ENCODE measurements around the gene VARS1. TPM values are rescaled to one million over a fixed set of nuclear protein-coding genes. Genes with fewer than 3 reads are reported as not detected.
"Not testable (repeated sequence)": the region's sequence is repeated elsewhere in the genome, so short reads cannot be mapped to it uniquely, and the experiment has no call there.

Gene VARS1
- total RNA-seq (2014; rRNA removed; shearing (Covaris generic)) (47.6 and 66.4 TPM in 2 replicates), polyA plus RNA-seq (2016; fragmentation: Nextera tagmentation; extraction: Ambion mirVana) (39.1 and 39.8 TPM in 2 replicates)

DNA sequence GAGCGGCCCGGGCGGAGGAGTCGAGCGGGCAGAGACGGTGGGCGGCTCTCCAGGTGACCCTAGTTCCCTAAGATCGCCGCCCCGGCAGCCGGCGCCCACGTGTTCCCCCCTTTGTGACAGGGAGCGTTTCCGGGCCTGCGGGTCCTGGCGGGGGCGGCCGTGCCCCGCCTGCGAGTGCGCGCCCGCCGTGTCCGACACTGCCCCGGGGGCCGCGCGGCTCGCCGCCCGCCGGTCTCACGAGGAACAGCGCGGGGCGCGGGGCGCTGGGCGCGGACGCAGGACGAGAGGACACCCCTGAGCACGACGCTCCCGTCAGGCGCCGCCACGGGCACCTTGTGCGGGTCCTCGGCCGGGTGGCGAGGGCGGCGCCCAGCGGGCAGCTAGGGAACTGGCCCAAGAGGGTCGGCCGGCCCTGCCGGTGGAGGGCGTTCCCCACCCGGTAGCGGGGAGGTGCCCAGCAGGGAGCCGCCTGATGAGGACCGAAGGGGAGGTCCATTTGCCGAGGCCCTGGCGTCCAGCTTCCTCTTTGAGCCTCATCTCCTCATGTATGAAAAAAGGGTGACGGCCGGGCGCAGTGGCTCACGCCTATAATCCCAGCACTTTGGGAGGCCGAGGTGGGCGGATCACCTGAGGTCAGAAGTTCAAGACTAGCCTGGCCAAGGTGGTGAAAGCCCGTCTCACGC is at the start of gene VARS1:
VARS1 (minus strand) TSS at position 137 of the 683 bp plus-strand sequence. CDS start 535 bp downstream, outside the sequence.
- H3K4me1 ChIP-seq (ENCODE audit: insufficient read depth), result peaks cover 6% of the 10 kb centered on the region; the same call in 1 of the 2 replicates
- no peaks in the 10 kb centered on the region for H3K27me3 ChIP-seq (replicated peaks; ENCODE audit: insufficient read depth)
- peak within 1 kb of the TSS; percentile 85 for H3K27ac ChIP-seq
- H4K20me1 ChIP-seq (ENCODE audit: insufficient read depth), result no peaks in the 10 kb centered on the region
- TF ChIP-seq EZH2phosphoT487 (IDR thresholded peaks at IDR 0.05; ENCODE audit: insufficient read depth, low read depth), result no peak
- no peak for TF ChIP-seq EZH2 (IDR thresholded peaks at IDR 0.05; ENCODE audit: insufficient read depth, poor library complexity, severe bottlenecking)
- H3K9me3 ChIP-seq (ENCODE audit: low read depth), result no peaks in the 10 kb centered on the region
- H3K9ac ChIP-seq, result peak within 1 kb of the TSS; percentile 93
- H3K9me2 ChIP-seq (ENCODE audit: insufficient read depth), result no peaks in the 10 kb centered on the region
- peaks cover 2% of the 10 kb centered on the region; the same call in 1 of the 2 replicates for H3K36me3 ChIP-seq (ENCODE audit: low read depth)
- peak within 1 kb of the TSS; percentile 92 for H2AFZ ChIP-seq
- peak within 1 kb of the TSS; percentile 94 for H3K4me3 ChIP-seq
- WGBS, 2 experiments (ENCODE audit: low coverage in 1 of 2, low lambda C conversion rate in 2 of 2, missing lambda C conversion rate in 2 of 2), result 1 to 2% methylated on average over 46 to 56 of the region's 75 CpGs
- peak within 1 kb of the TSS; percentile 89 for H3K4me2 ChIP-seq (ENCODE audit: unreplicated experiment)
- in situ Hi-C loops (cut with MboI), result no loop called here
- peak; percentile 95 for DNase-seq
- peaks cover 23% of the 10 kb centered on the region for H3F3A ChIP-seq (ENCODE audit: insufficient read depth)
- peaks cover 45% of the 10 kb centered on the region for H3K79me2 ChIP-seq (ENCODE audit: insufficient read depth)

- no peak for DNase-seq
- no peak overlapping the region for H3K27ac ChIP-seq
- H3K27me3 ChIP-seq (replicated peaks; ENCODE audit: insufficient read depth), result no peaks in the 10 kb centered on the region
Observed at GRCh38 chr6:31844507-31844906, 49.0 kb upstream of the VARS1 start.

GRCh38 chr6:31842053-31842452 is 46.5 kb upstream of the VARS1 start:
- in situ Hi-C loops (cut with MboI), result no loop called here
- Histone ChIP-seq H3F3A (ENCODE audit: insufficient read depth) (peaks cover 48% of the 10 kb centered on the region), H3K36me3 (ENCODE audit: low read depth) (peaks cover 40% of the 10 kb centered on the region), H3K4me3 (no peak overlapping the region), H3K79me2 (ENCODE audit: insufficient read depth) (peaks cover 26% of the 10 kb centered on the region), H3K9me2 (ENCODE audit: insufficient read depth) (no peaks in the 10 kb centered on the region), H3K27me3 (replicated peaks; ENCODE audit: insufficient read depth) (no peaks in the 10 kb centered on the region), H3K9me3 (ENCODE audit: low read depth) (no peaks in the 10 kb centered on the region), H4K20me1 (ENCODE audit: insufficient read depth) (peaks cover 10% of the 10 kb centered on the region), H3K4me1 (ENCODE audit: insufficient read depth) (peaks cover 14% of the 10 kb centered on the region; the same call in 1 of the 2 replicates), H3K9ac (no peak overlapping the region), H2AFZ (no peak overlapping the region), H3K27ac (no peak overlapping the region), H3K4me2 (ENCODE audit: unreplicated experiment) (no peak overlapping the region)
- TF ChIP-seq EZH2phosphoT487 (IDR thresholded peaks at IDR 0.05; ENCODE audit: insufficient read depth, low read depth), result no peak
- TF ChIP-seq EZH2 (IDR thresholded peaks at IDR 0.05; ENCODE audit: insufficient read depth, poor library complexity, severe bottlenecking), result no peak
- 99 to 100% methylated on average over 9 of the region's 9 CpGs for WGBS, 2 experiments (ENCODE audit: low coverage in 1 of 2, low lambda C conversion rate in 2 of 2, missing lambda C conversion rate in 2 of 2)
- DNase-seq, result no peak

More at GRCh38 chr6:31844507-31844906, 49.0 kb upstream of the VARS1 start:
- no peak for TF ChIP-seq EZH2phosphoT487 (IDR thresholded peaks at IDR 0.05; ENCODE audit: insufficient read depth, low read depth)
- no peak for TF ChIP-seq EZH2 (IDR thresholded peaks at IDR 0.05; ENCODE audit: insufficient read depth, poor library complexity, severe bottlenecking)
- no peaks in the 10 kb centered on the region for H3K4me1 ChIP-seq (ENCODE audit: insufficient read depth)
- H3K36me3 ChIP-seq (ENCODE audit: low read depth), result peaks cover 17% of the 10 kb centered on the region
- 0 out of 2 replicates have a peak, but pooled peaks cover 1% of the 10 kb centered on the region for H3K79me2 ChIP-seq (ENCODE audit: insufficient read depth)
- H3F3A ChIP-seq (ENCODE audit: insufficient read depth), result peaks cover 23% of the 10 kb centered on the region
- H4K20me1 ChIP-seq (ENCODE audit: insufficient read depth), result no peaks in the 10 kb centered on the region; the same call in 1 of the 2 replicates
- no peak overlapping the region for H3K4me3 ChIP-seq
- no peak overlapping the region for H2AFZ ChIP-seq
- H3K9me3 ChIP-seq (ENCODE audit: low read depth), result no peaks in the 10 kb centered on the region
- no peak overlapping the region for H3K9ac ChIP-seq
- H3K9me2 ChIP-seq (ENCODE audit: insufficient read depth), result no peaks in the 10 kb centered on the region
- in situ Hi-C loops (cut with MboI), result no loop called here
- 100% methylated on average over 3 of the region's 3 CpGs for WGBS, 2 experiments (ENCODE audit: low coverage in 1 of 2, low lambda C conversion rate in 2 of 2, missing lambda C conversion rate in 2 of 2)
- H3K4me2 ChIP-seq (ENCODE audit: unreplicated experiment), result no peak overlapping the region

DNA sequence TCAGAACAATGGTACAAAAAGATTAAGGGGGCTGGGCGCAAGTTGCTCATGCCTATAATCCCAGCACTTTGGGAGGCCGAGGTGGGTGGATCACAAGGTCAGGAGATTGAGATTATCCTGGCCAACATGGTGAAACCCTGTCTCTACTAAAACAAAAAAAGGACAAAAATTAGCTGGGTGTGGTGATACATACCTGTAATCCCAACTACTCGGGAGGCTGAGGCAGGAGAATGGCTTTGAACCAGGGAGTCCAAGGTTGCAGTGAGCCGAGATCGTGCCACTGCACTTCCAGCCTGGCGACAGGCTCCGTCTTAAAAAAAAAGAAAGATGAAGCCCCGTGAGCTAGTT is 44.2 kb upstream of the VARS1 start:
- H3K9ac ChIP-seq; H3K4me2 ChIP-seq (ENCODE audit: unreplicated experiment); in situ Hi-C loops (cut with MboI); H3K27ac ChIP-seq; H3K9me3 ChIP-seq (ENCODE audit: low read depth); DNase-seq; H3K27me3 ChIP-seq (replicated peaks; ENCODE audit: insufficient read depth); H3K4me3 ChIP-seq; H3K9me2 ChIP-seq (ENCODE audit: insufficient read depth); H2AFZ ChIP-seq: not testable (repeated sequence)
- peaks cover 49% of the 10 kb centered on the region for H3K79me2 ChIP-seq (ENCODE audit: insufficient read depth)
- H3K4me1 ChIP-seq (ENCODE audit: insufficient read depth), result peaks cover 26% of the 10 kb centered on the region
- peaks cover 16% of the 10 kb centered on the region for H4K20me1 ChIP-seq (ENCODE audit: insufficient read depth)
- WGBS, 2 experiments (ENCODE audit: low coverage in 1 of 2, low lambda C conversion rate in 2 of 2, missing lambda C conversion rate in 2 of 2), result 88 to 92% methylated on average over 8 of the region's 8 CpGs
- H3K36me3 ChIP-seq (ENCODE audit: low read depth), result peaks cover 51% of the 10 kb centered on the region
- peaks cover 61% of the 10 kb centered on the region for H3F3A ChIP-seq (ENCODE audit: insufficient read depth)
